ENCODE measurements around the gene CTNS.
A peak's percentile ranks its signal among the peaks of the same experiment; 100 is the strongest.

CTNS gene

GRCh38 chr17:3657588-3657869 is 21.0 kb downstream of the CTNS start:
- TF ChIP-seq CTCF (IDR thresholded peaks at IDR 0.05; ENCODE audit: control insufficient read depth, extremely low read depth, insufficient read depth) = no peak
- no peak for DNase-seq (ENCODE audit: low read depth)
- no peak overlapping the region for H3K4me3 ChIP-seq (ENCODE audit: low read depth, low read length)

- TF ChIP-seq CTCF (IDR thresholded peaks at IDR 0.05; ENCODE audit: control insufficient read depth, extremely low read depth, insufficient read depth) = no peak
- no peak for DNase-seq (ENCODE audit: low read depth)
- no peak overlapping the region for H3K4me3 ChIP-seq (ENCODE audit: low read depth, low read length)
Measured at GRCh38 chr17:3657874-3658783, 21.6 kb downstream of the CTNS start.

GRCh38 chr17:3658784-3659449 is 22.4 kb downstream of the CTNS start:
- no peak for TF ChIP-seq CTCF (IDR thresholded peaks at IDR 0.05; ENCODE audit: control insufficient read depth, extremely low read depth, insufficient read depth)
- H3K4me3 ChIP-seq (ENCODE audit: low read depth, low read length) = no peak overlapping the region
- no peak for DNase-seq (ENCODE audit: low read depth)

GRCh38 chr17:3659541-3660111 is 23.1 kb downstream of the CTNS start:
- no peak for TF ChIP-seq CTCF (IDR thresholded peaks at IDR 0.05; ENCODE audit: control insufficient read depth, extremely low read depth, insufficient read depth)
- no peak overlapping the region for H3K4me3 ChIP-seq (ENCODE audit: low read depth, low read length)
- DNase-seq (ENCODE audit: low read depth) = no peak

GRCh38 chr17:3660311-3660891 is 23.8 kb downstream of the CTNS start:
- H3K4me3 ChIP-seq (ENCODE audit: low read depth, low read length) = no peak overlapping the region
- peak; percentile 62 for DNase-seq (ENCODE audit: low read depth)
- no peak for TF ChIP-seq CTCF (IDR thresholded peaks at IDR 0.05; ENCODE audit: control insufficient read depth, extremely low read depth, insufficient read depth)

- no peak for DNase-seq (ENCODE audit: low read depth)
- no peak overlapping the region for H3K4me3 ChIP-seq (ENCODE audit: low read depth, low read length)
- TF ChIP-seq CTCF (IDR thresholded peaks at IDR 0.05; ENCODE audit: control insufficient read depth, extremely low read depth, insufficient read depth) = no peak
Measured at GRCh38 chr17:3663102-3664011, 26.8 kb downstream of the CTNS start.

All from LNCaP clone FGC (cell line).